ENCODE measurements around the gene ADCY2. TPM values are rescaled to one million over a fixed set of nuclear protein-coding genes. Genes with fewer than 3 reads are reported as not detected.

The ADCY2 gene
- total and polyA plus RNA-seq, 8 donors: 0.29 to 7.5 (median 1.1) TPM

- H3K27me3 ChIP-seq: no peaks in the 10 kb centered on the region
- no peak overlapping the region for H3K4me3 ChIP-seq
- intact Hi-C loops (cut with DNase I; ENCODE audit: low total_unique reads): no loop called here
- TF ChIP-seq POLR2A (IDR thresholded peaks at IDR 0.05): no peak
- TF ChIP-seq CTCF (IDR thresholded peaks at IDR 0.05): no peak
- no peak for TF ChIP-seq EP300 (IDR thresholded peaks at IDR 0.05)
- WGBS, 5 donors: 68 to 76% (median 69%) methylated on average over 9 of the region's 9 CpGs
- H3K9me3 ChIP-seq: no peaks in the 10 kb centered on the region
- peaks cover 12 to 32% (median 22%) of the 10 kb centered on the region in 4 donors for H3K4me1 ChIP-seq
- H3K27ac ChIP-seq: peak overlapping the region in 1 of 5 donors; percentile 22
- DNase-seq: no peak
- H3K36me3 ChIP-seq: peaks cover 30 to 91% (median 77%) of the 10 kb centered on the region in 4 donors
Observed at GRCh38 chr5:7877851-7878250, 481.9 kb downstream of the ADCY2 start.

- Histone ChIP-seq H3K9me3 (no peaks in the 10 kb centered on the region), H3K36me3 (peaks cover 31 to 91% (median 81%) of the 10 kb centered on the region in 4 donors), H3K27me3 (no peaks in the 10 kb centered on the region), H3K4me1 (peaks cover 12 to 28% (median 21%) of the 10 kb centered on the region in 4 donors), H3K27ac (peak overlapping the region in 2 of 5 donors; percentile 15 to 22), H3K4me3 (no peak overlapping the region)
- DNase-seq: no peak
- TF ChIP-seq EP300 (IDR thresholded peaks at IDR 0.05): no peak
- TF ChIP-seq POLR2A (IDR thresholded peaks at IDR 0.05): no peak
- no peak for TF ChIP-seq CTCF (IDR thresholded peaks at IDR 0.05)
- no peak for TF ChIP-seq POLR2AphosphoS5 (IDR thresholded peaks at IDR 0.05)
- intact Hi-C loops (cut with DNase I; ENCODE audit: low total_unique reads): no loop called here
Observed at GRCh38 chr5:7878381-7878873, 482.5 kb downstream of the ADCY2 start.

Measured in stomach (tissue), 9 donors.